ENCODE results near the gene CRACDL. TPM values are rescaled to one million over a fixed set of nuclear protein-coding genes. Genes with fewer than 3 reads are reported as not detected.

The CRACDL gene
- total RNA-seq, 3 donors from 2014 or later (not counting 1 experiment from before 2014, with no cell fraction given): 0.09 to 0.40 (median 0.11) TPM

DNA sequence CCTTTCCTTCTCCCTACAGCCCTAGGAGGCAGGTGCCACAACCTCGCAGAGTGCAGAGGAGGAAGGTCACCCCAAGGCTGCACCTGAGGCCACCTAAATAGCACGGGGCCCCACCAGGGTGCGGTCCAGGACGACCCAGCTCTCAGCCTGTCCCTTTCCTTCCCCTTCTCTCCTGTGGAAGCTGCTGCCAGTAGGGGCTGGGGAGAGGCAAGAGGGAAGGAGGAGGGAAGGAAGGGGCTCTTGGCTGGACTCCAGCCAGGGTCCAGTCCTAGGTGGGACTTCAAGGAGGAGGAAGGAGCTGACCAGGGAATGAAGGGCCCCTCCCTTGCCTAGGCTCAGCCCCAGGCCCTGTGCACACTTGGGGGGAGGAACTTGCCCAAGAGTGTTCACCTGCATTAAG is 11.1 kb downstream of the CRACDL start:
- Histone ChIP-seq H3K4me1 (ENCODE audit: control insufficient read depth, insufficient read depth, low read length) (no peaks in the 10 kb centered on the region), H3K9me3 (ENCODE audit: control insufficient read depth, insufficient read depth, low read length) (peaks cover 3% of the 10 kb centered on the region), H3K36me3 (ENCODE audit: control insufficient read depth, insufficient read depth, low read length) (no peaks in the 10 kb centered on the region), H3K27ac (ENCODE audit: low read length) (no peak overlapping the region), H3K27me3 (ENCODE audit: control insufficient read depth, insufficient read depth, low read length) (peaks cover 2% of the 10 kb centered on the region), H3K4me3 (ENCODE audit: low read length) (no peak overlapping the region)
- Mint-ChIP-seq H3K9me3 (no peaks in the 10 kb centered on the region), H3K27ac (no peak overlapping the region), H3K27me3 (ENCODE audit: low read depth in 2 of 2) (peaks cover 15 to 18% of the 10 kb centered on the region in 2 donors), H3K36me3 (no peaks in the 10 kb centered on the region), H3K4me3 (no peak overlapping the region), H3K4me1 (no peaks in the 10 kb centered on the region)
- no peak for ATAC-seq
- no peak for DNase-seq
- intact Hi-C loops (cut with micrococcal nuclease): no loop called here
- WGBS (ENCODE audit: insufficient coverage): 29% methylated on average over 4 of the region's 4 CpGs
- TF ChIP-seq CTCF (IDR thresholded peaks at IDR 0.05): no peak

GRCh38 chr2:98924038-98924830 is 11.8 kb downstream of the CRACDL start:
- Mint-ChIP-seq H3K27me3 (ENCODE audit: low read depth in 2 of 2) (peaks cover 16 to 18% of the 10 kb centered on the region in 2 donors), H3K9me3 (no peaks in the 10 kb centered on the region), H3K27ac (no peak overlapping the region), H3K36me3 (no peaks in the 10 kb centered on the region), H3K4me1 (no peaks in the 10 kb centered on the region), H3K4me3 (no peak overlapping the region)
- 88% methylated on average over 4 of the region's 4 CpGs for WGBS (ENCODE audit: insufficient coverage)
- peaks cover 3% of the 10 kb centered on the region for H3K9me3 ChIP-seq (ENCODE audit: control insufficient read depth, insufficient read depth, low read length)
- no peak for DNase-seq
- no peak for TF ChIP-seq CTCF (IDR thresholded peaks at IDR 0.05)
- H3K4me3 ChIP-seq (ENCODE audit: low read length): no peak overlapping the region
- H3K27me3 ChIP-seq (ENCODE audit: control insufficient read depth, insufficient read depth, low read length): peaks cover 2% of the 10 kb centered on the region
- H3K27ac ChIP-seq (ENCODE audit: low read length): no peak overlapping the region
- intact Hi-C loops (cut with micrococcal nuclease): no loop called here
- ATAC-seq: no peak
- no peaks in the 10 kb centered on the region for H3K4me1 ChIP-seq (ENCODE audit: control insufficient read depth, insufficient read depth, low read length)
- no peaks in the 10 kb centered on the region for H3K36me3 ChIP-seq (ENCODE audit: control insufficient read depth, insufficient read depth, low read length)

- WGBS (ENCODE audit: insufficient coverage): 75% methylated on average over 1 of the region's 1 CpG
- Histone ChIP-seq H3K4me1 (ENCODE audit: control insufficient read depth, insufficient read depth, low read length) (no peaks in the 10 kb centered on the region), H3K27ac (ENCODE audit: low read length) (no peak overlapping the region), H3K9me3 (ENCODE audit: control insufficient read depth, insufficient read depth, low read length) (peaks cover 3% of the 10 kb centered on the region), H3K36me3 (ENCODE audit: control insufficient read depth, insufficient read depth, low read length) (no peaks in the 10 kb centered on the region), H3K4me3 (ENCODE audit: low read length) (no peak overlapping the region), H3K27me3 (ENCODE audit: control insufficient read depth, insufficient read depth, low read length) (peaks cover 2% of the 10 kb centered on the region)
- TF ChIP-seq CTCF (IDR thresholded peaks at IDR 0.05): no peak
- no peak for DNase-seq
- peaks cover 24 to 26% of the 10 kb centered on the region in 2 donors for H3K27me3 Mint-ChIP-seq (ENCODE audit: low read depth in 2 of 2)
- no peak for ATAC-seq
- no peak overlapping the region for H3K27ac Mint-ChIP-seq
- intact Hi-C loops (cut with micrococcal nuclease): no loop called here
- no peak overlapping the region for H3K4me3 Mint-ChIP-seq
- no peaks in the 10 kb centered on the region for H3K4me1 Mint-ChIP-seq
- H3K36me3 Mint-ChIP-seq: no peaks in the 10 kb centered on the region
- H3K9me3 Mint-ChIP-seq: no peaks in the 10 kb centered on the region
These were observed 12.6 kb downstream of the CRACDL start for GRCh38 chr2:98923244-98923940.

All from natural killer cell (primary cell).